Stimulated activated CD8-positive, alpha-beta memory T cell treated with anti-CD3 and anti-CD28 coated beads, Interleukin-15, amount 100 ng/mL, for 48 hours (primary cell): ENCODE data around the gene PIP5K1B.

Experiments
- DNase-seq, 2 donors: peaks; one replicate each; pipeline ENCODE4 v3.0.0-alpha.2; 2020; ENCODE audit warnings: low read depth in 2 of 2

PIP5K1B gene

GRCh38 chr9:68951879-68952659 is 247.0 kb downstream of the PIP5K1B start:
- no peak for DNase-seq

GRCh38 chr9:68953771-68954170 is 248.7 kb downstream of the PIP5K1B start:
- DNase-seq = no peak

GRCh38 chr9:68955330-68955729 is 250.3 kb downstream of the PIP5K1B start:
- DNase-seq = no peak

- no peak for DNase-seq
Measured at GRCh38 chr9:68957479-68957878, 252.4 kb downstream of the PIP5K1B start.

- DNase-seq = no peak
Measured at GRCh38 chr9:68961587-68961986, 256.5 kb downstream of the PIP5K1B start.

GRCh38 chr9:68963416-68963815 is 258.4 kb downstream of the PIP5K1B start:
- DNase-seq = no peak

- no peak for DNase-seq
Measured at GRCh38 chr9:68964102-68964541, 259.1 kb downstream of the PIP5K1B start.

- DNase-seq = no peak
Measured at GRCh38 chr9:68964765-68965164, 259.7 kb downstream of the PIP5K1B start.

GRCh38 chr9:68966496-68966944 is 261.5 kb downstream of the PIP5K1B start:
- DNase-seq = no peak

- no peak for DNase-seq
Measured at GRCh38 chr9:68967800-68968199, 262.8 kb downstream of the PIP5K1B start.

- DNase-seq = no peak
Measured at GRCh38 chr9:68969538-68969937, 264.5 kb downstream of the PIP5K1B start.

- no peak for DNase-seq
Measured at GRCh38 chr9:68970151-68970550, 265.1 kb downstream of the PIP5K1B start.

- no peak for DNase-seq
Measured at GRCh38 chr9:68973619-68974018, 268.6 kb downstream of the PIP5K1B start.

GRCh38 chr9:68974431-68974830 is 269.4 kb downstream of the PIP5K1B start:
- DNase-seq = no peak

GRCh38 chr9:68974901-68975300 is 269.9 kb downstream of the PIP5K1B start:
- no peak for DNase-seq

- no peak for DNase-seq
Measured at GRCh38 chr9:68975365-68976043, 270.5 kb downstream of the PIP5K1B start.

GRCh38 chr9:68978066-68978465 is 273.0 kb downstream of the PIP5K1B start:
- no peak for DNase-seq

- no peak for DNase-seq
Measured at GRCh38 chr9:68978501-68978900, 273.5 kb downstream of the PIP5K1B start.

GRCh38 chr9:68979538-68980314 is 274.7 kb downstream of the PIP5K1B start:
- peak; percentile 16 to 31 for DNase-seq

- DNase-seq = no peak
Measured at GRCh38 chr9:68980341-68980914, 275.4 kb downstream of the PIP5K1B start.

- no peak for DNase-seq
Measured at GRCh38 chr9:68981789-68982188, 276.7 kb downstream of the PIP5K1B start.

- DNase-seq = no peak
Measured at GRCh38 chr9:68983008-68983411, 278.0 kb downstream of the PIP5K1B start.
